Colonic mucosa (tissue), 4 donors: ENCODE measurements around the gene ESRRA. TPM values are rescaled to one million over a fixed set of nuclear protein-coding genes. Genes with fewer than 3 reads are reported as not detected.
A peak's percentile ranks its signal among the peaks of the same experiment; 100 is the strongest.
"Not testable (repeated sequence)": the region's sequence is repeated elsewhere in the genome, so short reads cannot be mapped to it uniquely, and the experiment has no call there.

Source experiments
- DNase-seq: peaks from one replicate; pipeline ENCODE4 v3.0.0-alpha.2; 2020
- H3K27ac ChIP-seq: fragments of 200-600 bp; one replicate; pipeline ENCODE4 v1.8.0; 2021
- H3K27me3 ChIP-seq: fragments of 200-600 bp; one replicate; pipeline ENCODE4 v1.8.0; 2021
- H3K36me3 ChIP-seq: fragments of 200-600 bp; one replicate; pipeline ENCODE4 v1.8.0; 2021
- H3K4me1 ChIP-seq: fragments of 200-600 bp; one replicate; pipeline ENCODE4 v1.8.0; 2021; ENCODE audit warnings: mild to moderate bottlenecking
- H3K4me3 ChIP-seq: fragments of 200-600 bp; one replicate; pipeline ENCODE4 v1.8.0; 2021
- H3K9ac ChIP-seq, 2 donors: one replicate each; pipeline ENCODE4 v1.7.0; 2013; ENCODE audit warnings: control low read depth in 2 of 2, low read depth in 2 of 2, low read length in 2 of 2
- H3K9me3 ChIP-seq: fragments of 200-600 bp; one replicate; pipeline ENCODE4 v1.8.0; 2021
- intact Hi-C: fragments of 100-400 bp; cut with DNase I; formaldehyde crosslinking; loops from one replicate; pipeline ENCODE4 v1.14.1; 2022
- total RNA-seq, 2 donors: library from RNA; stranded (reverse); fragmentation: NEBNext Ultra II Directional in 1 of 2; extraction: Animal tissue kit (Norgen Biotek cat#: 25700) in 1 of 2; gene quantifications; one replicate each; pipeline ENCODE4 v1.2.1, GENCODE V29; 2021
- TF ChIP-seq, protein P1 (sequence below): fragments of 200-600 bp; IDR thresholded peaks from one replicate; pipeline ENCODE4 v1.8.0; 2022; ENCODE audit warnings: antibody characterized with exemption, mild to moderate bottlenecking
- donor health status: healthy.
- donor health status: DM: no; HTN: no; CAD: no.
- donor health status: DM: no; HTN: no; CAD: no.

Gene ESRRA
- total RNA-seq, 2 donors from 2014 or later: 150 to 187 TPM

DNA sequence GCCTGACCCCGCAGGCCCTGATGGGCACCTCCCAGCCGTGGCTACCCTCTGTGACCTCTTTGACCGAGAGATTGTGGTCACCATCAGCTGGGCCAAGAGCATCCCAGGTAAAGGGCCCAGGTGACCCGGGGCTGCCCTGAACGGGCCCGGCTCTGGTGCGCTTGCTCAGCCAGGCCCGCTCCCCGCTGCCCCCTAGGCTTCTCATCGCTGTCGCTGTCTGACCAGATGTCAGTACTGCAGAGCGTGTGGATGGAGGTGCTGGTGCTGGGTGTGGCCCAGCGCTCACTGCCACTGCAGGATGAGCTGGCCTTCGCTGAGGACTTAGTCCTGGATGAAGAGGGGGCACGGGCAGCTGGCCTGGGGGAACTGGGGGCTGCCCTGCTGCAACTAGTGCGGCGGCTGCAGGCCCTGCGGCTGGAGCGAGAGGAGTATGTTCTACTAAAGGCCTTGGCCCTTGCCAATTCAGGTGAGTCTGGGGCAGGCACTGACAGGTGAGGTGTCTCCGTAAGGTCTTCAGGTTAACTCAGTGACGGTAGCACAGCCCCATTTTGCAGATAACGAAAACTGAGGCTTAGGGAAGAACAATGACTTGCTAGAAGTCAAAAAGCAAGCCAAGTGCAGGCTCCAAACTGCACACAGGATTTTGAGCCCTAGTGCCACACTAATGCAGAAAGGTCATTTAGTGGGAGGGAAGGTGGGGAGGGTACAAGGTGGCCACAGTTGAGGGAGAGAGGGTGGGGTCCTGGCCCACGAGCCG lies 9.7 kb downstream of the ESRRA start:
- no peak for DNase-seq
- TF ChIP-seq, protein P1, sequence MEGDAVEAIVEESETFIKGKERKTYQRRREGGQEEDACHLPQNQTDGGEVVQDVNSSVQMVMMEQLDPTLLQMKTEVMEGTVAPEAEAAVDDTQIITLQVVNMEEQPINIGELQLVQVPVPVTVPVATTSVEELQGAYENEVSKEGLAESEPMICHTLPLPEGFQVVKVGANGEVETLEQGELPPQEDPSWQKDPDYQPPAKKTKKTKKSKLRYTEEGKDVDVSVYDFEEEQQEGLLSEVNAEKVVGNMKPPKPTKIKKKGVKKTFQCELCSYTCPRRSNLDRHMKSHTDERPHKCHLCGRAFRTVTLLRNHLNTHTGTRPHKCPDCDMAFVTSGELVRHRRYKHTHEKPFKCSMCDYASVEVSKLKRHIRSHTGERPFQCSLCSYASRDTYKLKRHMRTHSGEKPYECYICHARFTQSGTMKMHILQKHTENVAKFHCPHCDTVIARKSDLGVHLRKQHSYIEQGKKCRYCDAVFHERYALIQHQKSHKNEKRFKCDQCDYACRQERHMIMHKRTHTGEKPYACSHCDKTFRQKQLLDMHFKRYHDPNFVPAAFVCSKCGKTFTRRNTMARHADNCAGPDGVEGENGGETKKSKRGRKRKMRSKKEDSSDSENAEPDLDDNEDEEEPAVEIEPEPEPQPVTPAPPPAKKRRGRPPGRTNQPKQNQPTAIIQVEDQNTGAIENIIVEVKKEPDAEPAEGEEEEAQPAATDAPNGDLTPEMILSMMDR: no peak
- Histone ChIP-seq H3K9me3 (no peaks in the 10 kb centered on the region), H3K4me1 (peaks cover 12% of the 10 kb centered on the region), H3K27me3 (no peaks in the 10 kb centered on the region), H3K9ac (no peak overlapping the region), H3K36me3 (no peaks in the 10 kb centered on the region), H3K27ac (no peak overlapping the region), H3K4me3 (no peak overlapping the region)
- intact Hi-C loops: loop anchor here (5.0 kb wide), 1 partner anchor 42 kb away; the partner anchor contains the start of gene RPS6KA4

DNA sequence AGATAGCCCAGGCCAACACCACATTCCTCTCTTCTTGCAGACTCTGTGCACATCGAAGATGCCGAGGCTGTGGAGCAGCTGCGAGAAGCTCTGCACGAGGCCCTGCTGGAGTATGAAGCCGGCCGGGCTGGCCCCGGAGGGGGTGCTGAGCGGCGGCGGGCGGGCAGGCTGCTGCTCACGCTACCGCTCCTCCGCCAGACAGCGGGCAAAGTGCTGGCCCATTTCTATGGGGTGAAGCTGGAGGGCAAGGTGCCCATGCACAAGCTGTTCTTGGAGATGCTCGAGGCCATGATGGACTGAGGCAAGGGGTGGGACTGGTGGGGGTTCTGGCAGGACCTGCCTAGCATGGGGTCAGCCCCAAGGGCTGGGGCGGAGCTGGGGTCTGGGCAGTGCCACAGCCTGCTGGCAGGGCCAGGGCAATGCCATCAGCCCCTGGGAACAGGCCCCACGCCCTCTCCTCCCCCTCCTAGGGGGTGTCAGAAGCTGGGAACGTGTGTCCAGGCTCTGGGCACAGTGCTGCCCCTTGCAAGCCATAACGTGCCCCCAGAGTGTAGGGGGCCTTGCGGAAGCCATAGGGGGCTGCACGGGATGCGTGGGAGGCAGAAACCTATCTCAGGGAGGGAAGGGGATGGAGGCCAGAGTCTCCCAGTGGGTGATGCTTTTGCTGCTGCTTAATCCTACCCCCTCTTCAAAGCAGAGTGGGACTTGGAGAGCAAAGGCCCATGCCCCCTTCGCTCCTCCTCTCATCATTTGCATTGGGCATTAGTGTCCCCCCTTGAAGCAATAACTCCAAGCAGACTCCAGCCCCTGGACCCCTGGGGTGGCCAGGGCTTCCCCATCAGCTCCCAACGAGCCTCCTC lies 10.6 kb downstream of the ESRRA start:
- not testable (repeated sequence) for H3K9ac ChIP-seq, H3K36me3 ChIP-seq, H3K27me3 ChIP-seq, H3K9me3 ChIP-seq, DNase-seq, H3K4me3 ChIP-seq
- Histone ChIP-seq H3K27ac (peak overlapping the region; percentile 99), H3K4me1 (peaks cover 12% of the 10 kb centered on the region)
- intact Hi-C loops: loop anchor here (5.0 kb wide), 1 partner anchor 41 kb away; the partner anchor contains the start of gene RPS6KA4

DNA sequence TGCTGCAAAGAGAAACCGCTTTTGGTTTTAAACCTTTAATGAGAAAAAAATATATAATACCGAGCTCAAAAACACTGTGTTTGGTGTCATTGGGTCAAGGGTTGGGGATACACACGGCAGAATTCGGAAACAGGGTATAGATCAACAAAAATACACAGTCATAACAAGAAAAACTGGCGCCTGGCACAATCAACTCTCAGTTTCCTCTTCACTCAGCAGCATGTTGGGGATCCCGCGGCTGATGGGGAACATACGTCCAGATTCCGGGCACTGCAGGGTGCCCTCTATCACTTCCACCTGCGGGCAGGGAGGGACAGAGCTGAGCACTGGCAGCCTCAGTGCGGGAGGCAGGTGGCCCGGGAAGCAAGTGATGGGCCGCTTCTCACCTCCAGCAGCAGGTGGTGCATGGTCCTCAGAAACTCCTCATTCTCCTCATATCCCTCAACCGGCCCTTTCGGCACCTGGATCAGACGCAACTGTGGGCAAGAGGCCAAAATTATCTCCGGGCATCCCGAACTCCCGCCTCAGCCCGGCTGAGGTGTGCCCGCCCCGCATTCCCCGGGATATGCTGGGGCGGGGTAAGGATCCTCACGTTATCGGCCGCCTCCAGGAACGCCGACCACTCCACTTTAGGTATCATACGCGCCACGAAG lies 11.5 kb downstream of the ESRRA start:
- no peaks in the 10 kb centered on the region for H3K36me3 ChIP-seq
- intact Hi-C loops: loop anchor here (5.0 kb wide), 1 partner anchor 41 kb away; the partner anchor contains the start of gene RPS6KA4
- TF ChIP-seq, protein P1: no peak

DNA sequence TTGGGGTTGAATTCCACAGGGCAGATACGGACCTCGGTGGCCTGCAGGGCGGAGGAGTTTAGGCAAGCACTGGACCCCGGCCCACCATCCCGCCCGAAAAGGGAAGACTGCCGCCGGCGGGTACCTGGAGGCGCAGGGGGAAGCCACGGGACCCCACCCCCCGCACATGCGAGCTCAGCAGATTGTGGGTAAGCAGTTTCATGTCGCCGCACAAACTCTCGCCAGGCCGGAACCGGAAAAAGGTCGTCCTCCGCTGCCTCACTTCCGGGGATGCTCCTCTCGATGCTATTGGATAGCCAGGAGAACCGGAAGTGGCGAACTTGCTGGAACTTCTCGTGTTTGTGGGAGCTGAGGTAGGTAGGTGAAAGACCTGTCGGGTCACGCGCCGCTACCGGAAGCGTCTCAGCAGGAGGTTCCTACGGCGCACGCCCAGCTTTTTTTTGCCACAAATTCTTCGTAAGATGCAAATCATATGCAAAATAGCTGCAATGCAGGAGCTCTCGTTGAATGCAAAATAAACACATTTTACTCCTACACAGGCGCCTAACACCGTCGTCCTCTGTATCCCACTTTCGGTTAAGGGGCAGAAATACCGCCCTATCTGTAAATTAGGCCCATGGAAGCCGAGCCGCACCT lies 12.1 kb downstream of the ESRRA start, which contains the start of gene TRMT112:
Gene TRMT112 (minus strand): TSS at position 235 of the 636 bp plus-strand sequence. CDS start 33 bp downstream, at position 202.
- TF ChIP-seq, protein P1: no peak
- peak within 1 kb of the TSS; percentile 99 for H3K27ac ChIP-seq
- H3K36me3 ChIP-seq: no peaks in the 10 kb centered on the region
- peak; percentile 98 for DNase-seq
- peaks cover 20% of the 10 kb centered on the region for H3K4me1 ChIP-seq
- H3K4me3 ChIP-seq: peak within 1 kb of the TSS; percentile 76
- no peaks in the 10 kb centered on the region for H3K9me3 ChIP-seq
- H3K9ac ChIP-seq: peak within 1 kb of the TSS; percentile 87 to 97
- no peaks in the 10 kb centered on the region for H3K27me3 ChIP-seq
- intact Hi-C loops: loop anchor here (5.0 kb wide), 1 partner anchor 40 kb away; the partner anchor contains the start of gene RPS6KA4

More for the DNA sequence above, 11.5 kb downstream of the ESRRA start:
- H3K27ac ChIP-seq: peak overlapping the region; percentile 99
- H3K4me1 ChIP-seq: peaks cover 14% of the 10 kb centered on the region
- peak overlapping the region; percentile 82 to 97 for H3K9ac ChIP-seq
- no peaks in the 10 kb centered on the region for H3K27me3 ChIP-seq
- no peaks in the 10 kb centered on the region for H3K9me3 ChIP-seq
- peak; percentile 77 for DNase-seq
- H3K4me3 ChIP-seq: peak overlapping the region; percentile 76

DNA sequence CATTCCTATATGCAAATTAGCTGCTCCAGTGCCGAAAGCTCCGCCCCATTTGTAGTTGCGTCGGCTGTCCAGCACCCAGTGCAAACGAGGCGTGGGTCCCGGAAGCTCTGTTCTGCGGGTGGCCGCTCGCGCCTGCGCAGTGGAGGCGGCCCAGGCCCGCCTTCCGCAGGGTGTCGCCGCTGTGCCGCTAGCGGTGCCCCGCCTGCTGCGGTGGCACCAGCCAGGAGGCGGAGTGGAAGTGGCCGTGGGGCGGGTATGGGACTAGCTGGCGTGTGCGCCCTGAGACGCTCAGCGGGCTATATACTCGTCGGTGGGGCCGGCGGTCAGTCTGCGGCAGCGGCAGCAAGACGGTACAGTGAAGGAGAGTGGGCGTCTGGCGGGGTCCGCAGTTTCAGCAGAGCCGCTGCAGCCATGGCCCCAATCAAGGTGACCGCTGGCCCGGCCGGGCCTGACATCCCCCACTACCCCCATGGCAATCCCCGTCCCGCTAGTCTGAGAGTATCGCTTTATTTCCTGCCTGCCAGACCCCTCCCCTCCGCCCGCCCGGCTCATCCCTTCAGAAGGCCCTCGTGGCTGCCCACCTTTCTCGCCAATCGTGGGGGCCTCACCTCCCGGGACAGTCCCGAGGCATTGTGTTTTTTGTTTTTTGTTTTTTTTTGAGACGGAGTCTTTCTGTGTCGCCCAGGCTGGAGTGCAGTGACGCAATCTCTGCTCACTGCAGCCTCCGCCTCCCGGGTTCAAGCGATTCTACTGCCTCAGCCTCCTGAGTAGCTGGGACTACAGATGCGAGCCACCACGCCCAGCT lies 12.8 kb downstream of the ESRRA start, which contains the start of gene PRDX5:
Gene PRDX5 (plus strand): TSS at position 161 of the 805 bp plus-strand sequence. CDS start 95 bp downstream, at position 256.
- H3K9me3 ChIP-seq: no peaks in the 10 kb centered on the region
- peaks cover 22% of the 10 kb centered on the region for H3K4me1 ChIP-seq
- intact Hi-C loops: loop anchor here (5.0 kb wide), 1 partner anchor 39 kb away; the partner anchor contains the start of gene RPS6KA4
- peak within 1 kb of the TSS; percentile 76 for H3K4me3 ChIP-seq
- TF ChIP-seq, protein P1: peak; percentile 24
- peak; percentile 96 for DNase-seq
- H3K27me3 ChIP-seq: no peaks in the 10 kb centered on the region
- peak within 1 kb of the TSS; percentile 87 to 97 for H3K9ac ChIP-seq
- peak within 1 kb of the TSS; percentile 99 for H3K27ac ChIP-seq
- H3K36me3 ChIP-seq: no peaks in the 10 kb centered on the region
